Breast epithelium (tissue), 4 donors: ENCODE measurements around the gene GABRA5. TPM values are rescaled to one million over a fixed set of nuclear protein-coding genes. Genes with fewer than 3 reads are reported as not detected.

ENCODE experiments used
- DNase-seq, 2 donors: peaks; one replicate each; pipeline ENCODE4 v3.0.0-alpha.2; 2019; ENCODE audit warnings: low spot score in 2 of 2
- H3K27ac ChIP-seq, 2 donors: fragments of 200-600 bp; sonication (generic) in 1 of 2; one replicate each; pipeline ENCODE4 v1.5.1; 2016 to 2019; ENCODE audit warnings: mild to moderate bottlenecking in 1 of 2
- H3K27me3 ChIP-seq, 2 donors: fragments of 200-600 bp; sonication (generic) in 1 of 2; one replicate each; pipeline versions ENCODE4 v1.5.1 to v1.6.0; 2017 to 2019; ENCODE audit warnings: control low read depth in 1 of 2, mild to moderate bottlenecking in 1 of 2
- H3K36me3 ChIP-seq: fragments of 200-600 bp; one replicate; pipeline ENCODE4 v1.5.1; 2019
- H3K4me1 ChIP-seq, 2 donors: fragments of 200-600 bp; sonication (generic); one replicate each; pipeline ENCODE4 v1.5.1; 2016 to 2019; ENCODE audit warnings: control low read depth in 1 of 2
- H3K4me3 ChIP-seq, 3 donors: fragments of 200-600 bp; sonication (generic); 1 replicate in 2 of 3; 2 replicates in 1 of 3; pipeline ENCODE4 v1.5.1; 2016 to 2019; ENCODE audit warnings: mild to moderate bottlenecking in 3 of 3, moderate library complexity in 2 of 3
- H3K9me3 ChIP-seq, 2 donors: fragments of 200-600 bp; sonication (generic) in 1 of 2; one replicate each; pipeline ENCODE4 v1.5.1; 2016 to 2019; ENCODE audit warnings: control low read depth in 1 of 2
- CTCF ChIP-seq, 3 donors: fragments of 450-650 bp; IDR thresholded peaks; one replicate each; pipeline ENCODE4 v1.5.1; 2016 to 2017; ENCODE audit warnings: antibody characterized with exemption in 3 of 3, mild to moderate bottlenecking in 3 of 3, moderate library complexity in 3 of 3
- POLR2A ChIP-seq: fragments of 450-650 bp; IDR thresholded peaks from one replicate; pipeline ENCODE4 v1.6.1; 2016; ENCODE audit warnings: antibody characterized with exemption, mild to moderate bottlenecking, moderate library complexity
- POLR2AphosphoS5 ChIP-seq, 3 donors: sonication (generic); formaldehyde crosslinking; IDR thresholded peaks; one replicate each; pipeline ENCODE4 v1.6.1; 2017; ENCODE audit warnings: antibody characterized with exemption in 3 of 3
- intact Hi-C: fragments of 100-400 bp; cut with DNase I; formaldehyde crosslinking; loops from one replicate; pipeline ENCODE4 v1.15.1; 2023; ENCODE audit warnings: low total_unique reads
- total RNA-seq, 3 donors: library from RNA; depleted of rRNA; stranded (reverse); fragments of >200 nt; gene quantifications; one replicate each; pipeline ENCODE4 v1.1.0, GENCODE V29; 2016

GABRA5 gene
- total RNA-seq, 3 donors from 2014 or later: not detected

GRCh38 chr15:26910715-26911114 is 43.9 kb downstream of the GABRA5 start:
- Histone ChIP-seq H3K4me3 (no peak overlapping the region), H3K36me3 (no peaks in the 10 kb centered on the region), H3K4me1 (no peaks in the 10 kb centered on the region), H3K9me3 (peaks cover 2 to 6% of the 10 kb centered on the region in 2 donors), H3K27me3 (no peaks in the 10 kb centered on the region), H3K27ac (no peak overlapping the region)
- TF ChIP-seq POLR2AphosphoS5 (IDR thresholded peaks at IDR 0.05) (no peak), POLR2A (no peak), CTCF (IDR thresholded peaks at IDR 0.05) (no peak)
- intact Hi-C loops: no loop called here
- DNase-seq: no peak

DNA sequence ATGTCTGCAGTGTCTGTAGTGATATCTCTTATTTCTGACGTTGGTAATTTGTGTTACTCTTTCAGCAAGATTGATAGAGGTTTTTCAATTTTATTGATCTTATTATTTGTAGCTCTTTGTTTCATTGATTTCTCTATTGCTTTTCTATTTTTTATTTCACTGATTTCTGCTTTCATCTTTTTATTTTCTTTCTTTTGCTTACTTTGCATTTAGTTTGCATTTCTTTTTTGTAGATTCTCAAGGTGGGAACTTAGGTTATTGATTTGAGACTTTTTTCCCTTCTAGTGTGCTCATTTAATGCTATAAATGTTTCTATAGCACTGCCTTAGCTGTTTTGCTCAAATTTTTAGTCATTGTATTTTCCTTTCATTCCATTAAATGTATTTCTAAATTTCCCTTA is 54.6 kb downstream of the GABRA5 start:
- intact Hi-C loops: no loop called here
- H3K4me1 ChIP-seq: no peaks in the 10 kb centered on the region
- no peak overlapping the region for H3K27ac ChIP-seq
- no peak for DNase-seq
- no peaks in the 10 kb centered on the region for H3K27me3 ChIP-seq
- H3K36me3 ChIP-seq: no peaks in the 10 kb centered on the region
- H3K4me3 ChIP-seq: no peak overlapping the region
- TF ChIP-seq CTCF (IDR thresholded peaks at IDR 0.05) (no peak), POLR2A (no peak), POLR2AphosphoS5 (IDR thresholded peaks at IDR 0.05) (no peak)
- H3K9me3 ChIP-seq: peaks cover 5 to 43% of the 10 kb centered on the region in 2 donors

GRCh38 chr15:26926081-26926480 is 59.2 kb downstream of the GABRA5 start:
- Histone ChIP-seq H3K4me1 (no peaks in the 10 kb centered on the region), H3K27ac (no peak overlapping the region), H3K4me3 (no peak overlapping the region), H3K27me3 (no peaks in the 10 kb centered on the region), H3K9me3 (peaks cover 0 to 9% of the 10 kb centered on the region in 2 donors), H3K36me3 (no peaks in the 10 kb centered on the region)
- intact Hi-C loops: no loop called here
- TF ChIP-seq POLR2A: no peak
- no peak for DNase-seq

DNA sequence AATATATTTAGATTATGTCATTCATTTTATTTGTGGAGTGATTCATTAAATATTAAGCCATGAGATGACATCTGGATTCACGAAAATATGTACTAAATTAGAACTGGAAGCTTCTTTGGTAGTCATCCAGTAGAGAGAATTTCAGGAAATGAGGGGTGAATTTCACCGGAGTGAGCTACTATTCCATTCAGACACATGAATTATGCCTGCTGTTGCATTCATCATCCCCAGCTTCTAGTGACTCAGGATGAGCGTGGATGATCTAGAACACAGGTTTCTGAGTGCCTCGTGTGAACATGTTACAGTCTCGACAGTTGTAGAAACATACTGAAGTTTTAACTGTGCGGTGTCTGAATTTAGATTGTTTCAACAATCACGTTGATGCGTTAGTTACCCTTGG is 61.2 kb downstream of the GABRA5 start:
- DNase-seq: no peak
- H3K27me3 ChIP-seq: no peaks in the 10 kb centered on the region
- no peaks in the 10 kb centered on the region for H3K36me3 ChIP-seq
- no peak overlapping the region for H3K4me3 ChIP-seq
- H3K9me3 ChIP-seq: no peaks in the 10 kb centered on the region
- H3K27ac ChIP-seq: no peak overlapping the region
- TF ChIP-seq POLR2A: no peak
- TF ChIP-seq CTCF (IDR thresholded peaks at IDR 0.05): no peak
- no peak for TF ChIP-seq POLR2AphosphoS5 (IDR thresholded peaks at IDR 0.05)
- intact Hi-C loops: no loop called here
- no peaks in the 10 kb centered on the region for H3K4me1 ChIP-seq

DNA sequence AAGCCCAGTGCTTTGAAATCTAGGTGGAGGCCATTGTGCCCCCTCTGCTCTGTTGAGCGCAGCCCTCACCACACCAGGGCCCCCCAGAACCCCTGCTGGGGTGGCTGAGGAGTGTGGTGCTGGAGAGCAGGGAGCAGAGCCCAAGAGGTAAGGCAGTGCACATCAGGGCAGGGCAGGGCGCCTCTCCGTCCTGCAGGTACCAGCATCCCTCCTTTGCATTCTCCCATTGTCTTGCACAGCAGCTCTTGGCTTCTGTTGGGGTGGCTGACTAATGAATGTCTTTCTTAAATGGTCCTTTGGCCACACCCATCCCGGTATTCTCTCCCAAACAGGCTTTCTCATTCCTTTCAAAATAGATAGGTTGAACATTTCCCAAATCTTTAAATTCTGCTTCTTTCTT is 62.7 kb downstream of the GABRA5 start:
- intact Hi-C loops: no loop called here
- Histone ChIP-seq H3K4me1 (no peaks in the 10 kb centered on the region), H3K36me3 (no peaks in the 10 kb centered on the region), H3K4me3 (no peak overlapping the region), H3K27ac (no peak overlapping the region), H3K9me3 (no peaks in the 10 kb centered on the region), H3K27me3 (no peaks in the 10 kb centered on the region)
- TF ChIP-seq CTCF (IDR thresholded peaks at IDR 0.05): no peak
- no peak for TF ChIP-seq POLR2A
- no peak for TF ChIP-seq POLR2AphosphoS5 (IDR thresholded peaks at IDR 0.05)
- no peak for DNase-seq

GRCh38 chr15:26934848-26935247 is 68.0 kb downstream of the GABRA5 start:
- Histone ChIP-seq H3K36me3 (no peaks in the 10 kb centered on the region), H3K4me3 (no peak overlapping the region), H3K9me3 (no peaks in the 10 kb centered on the region), H3K27me3 (no peaks in the 10 kb centered on the region), H3K4me1 (no peaks in the 10 kb centered on the region), H3K27ac (no peak overlapping the region)
- TF ChIP-seq POLR2A: no peak
- no peak for TF ChIP-seq CTCF (IDR thresholded peaks at IDR 0.05)
- TF ChIP-seq POLR2AphosphoS5 (IDR thresholded peaks at IDR 0.05): no peak
- intact Hi-C loops: no loop called here
- no peak for DNase-seq
